H1 (cell line): Measurements from ENCODE around the gene CDC42EP4. TPM values are rescaled to one million over a fixed set of nuclear protein-coding genes. Genes with fewer than 3 reads are reported as not detected.

ENCODE experiments used
- BCL11A ChIP-seq, 2 experiments: IDR thresholded peaks; one replicate each; pipeline ENCODE4 v1.6.1; 2011; ENCODE audit warnings: low read depth in 2 of 2, low read length in 2 of 2, mild to moderate bottlenecking in 2 of 2
- CBX5 ChIP-seq: fragments of 300-800, 300-1000 bp; sonication (generic); IDR thresholded peaks from 2 replicates; pipeline ENCODE4 v1.7.1; 2016; ENCODE audit warnings: antibody characterized with exemption, low read length, low read depth
- CREB1 ChIP-seq: IDR thresholded peaks from 2 replicates; pipeline ENCODE4 v1.6.1; 2012; ENCODE audit warnings: inconsistent platforms
- NANOG ChIP-seq: IDR thresholded peaks from 2 replicates; pipeline ENCODE4 v1.6.1; 2011; ENCODE audit warnings: low read length, low read depth, mild to moderate bottlenecking, inconsistent platforms; ENCODE audit not compliant: insufficient read depth, poor library complexity, severe bottlenecking
- SIRT6 ChIP-seq: IDR thresholded peaks from one replicate; pipeline ENCODE4 v1.7.1; 2012; ENCODE audit warnings: low read length, inconsistent platforms
- SP1 ChIP-seq: IDR thresholded peaks from 2 replicates; pipeline ENCODE4 v1.6.1; 2011; ENCODE audit warnings: low read depth, low read length
- SRF ChIP-seq: IDR thresholded peaks from 2 replicates; pipeline ENCODE4 v1.6.1; 2011; ENCODE audit warnings: mild to moderate bottlenecking, low read depth, low read length, moderate library complexity
- polyA plus RNA-seq, 7 experiments: library from polyadenylated mRNA; depleted of rRNA in 3 of 7; stranded (reverse) in 5 of 7; unstranded in 2 of 7; fragments of >200 nt in 5 of 7; fragments of 200-250 nt in 2 of 7; gene quantifications; 1 replicate in 5 of 7; 2 replicates in 1 of 7; 4 replicates in 1 of 7; pipeline versions ENCODE4 v1.2.1 to v1.2.3, GENCODE V29; 2011 to 2013; ENCODE audit warnings: missing spikeins in 2 of 7, mixed read lengths in 2 of 7
- total RNA-seq: library from RNA; stranded (reverse); fragmentation: NEBNext Ultra II Directional; extraction: Animal tissue kit (Norgen Biotek cat#: 25700); gene quantifications from 2 replicates; pipeline ENCODE4 v1.2.1, GENCODE V29; 2021

Gene CDC42EP4
- total and polyA plus RNA-seq, 2 of the 8 experiments (the other 6 are each of a cell fraction or from before 2014, with no cell fraction given), result 8.8 to 12.6 TPM

DNA sequence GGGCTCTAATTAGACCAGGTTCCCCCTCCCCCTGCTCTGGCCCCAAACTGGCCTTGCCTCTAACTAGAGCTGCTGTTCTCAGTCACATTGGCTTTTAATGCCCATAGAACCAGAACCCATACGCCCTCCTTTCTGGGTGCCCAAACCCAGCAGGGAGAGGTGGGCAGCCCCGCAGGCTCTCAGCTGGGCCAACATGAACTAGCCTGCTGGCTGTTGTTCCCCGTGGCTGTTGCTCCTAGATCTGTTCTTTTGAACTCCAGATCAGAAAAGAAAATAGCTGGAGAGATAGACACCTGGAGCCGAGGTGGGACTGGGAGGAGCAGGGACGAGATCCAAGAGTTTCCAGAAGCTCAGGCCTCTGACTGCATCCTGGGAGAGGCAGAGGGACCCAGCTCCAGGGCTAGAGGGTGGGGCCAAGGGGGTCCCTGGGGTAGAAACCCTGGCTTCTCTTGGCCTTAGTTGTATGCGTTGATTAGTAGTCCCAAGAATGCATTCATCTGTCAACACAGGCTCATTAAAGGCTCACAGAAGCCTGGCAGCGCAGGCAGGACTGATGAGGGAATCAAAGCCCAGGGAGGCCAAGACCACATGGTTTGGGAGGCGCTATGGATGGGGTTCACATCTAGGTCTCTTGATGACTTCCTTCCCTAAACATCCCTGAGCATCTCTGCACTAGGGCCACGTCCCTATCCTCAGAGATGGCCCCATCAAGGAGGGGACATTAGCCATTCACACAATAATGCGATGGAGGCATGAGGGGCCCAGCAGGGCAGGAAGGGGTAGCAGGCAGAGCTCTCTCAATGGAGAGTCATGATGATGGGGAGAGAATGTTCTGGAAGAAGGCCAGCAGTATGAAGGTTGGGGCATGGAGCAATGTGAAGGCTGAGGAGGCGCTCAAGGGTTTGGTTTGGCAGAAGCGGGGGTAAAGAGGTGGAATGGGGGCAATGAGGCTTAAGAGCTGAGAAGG lies 48.8 kb downstream of the CDC42EP4 start (continued):
- TF ChIP-seq SIRT6 (no peak), NANOG (peak; percentile 6), CREB1 (no peak), SP1 (no peak), BCL11A (IDR thresholded peaks at IDR 0.05; ENCODE audit: low read depth in 2 of 2, low read length in 2 of 2) (no peak), CBX5 (no peak), SRF (no peak)
